GM19193 (cell line): ENCODE measurements around the gene CREBBP.

Source experiments
- POLR2A ChIP-seq: IDR thresholded peaks from 4 replicates; pipeline ENCODE4 v1.6.1; 2011; ENCODE audit not compliant: insufficient read depth, insufficient read length; ENCODE audit errors: extremely low read depth

The CREBBP gene

DNA sequence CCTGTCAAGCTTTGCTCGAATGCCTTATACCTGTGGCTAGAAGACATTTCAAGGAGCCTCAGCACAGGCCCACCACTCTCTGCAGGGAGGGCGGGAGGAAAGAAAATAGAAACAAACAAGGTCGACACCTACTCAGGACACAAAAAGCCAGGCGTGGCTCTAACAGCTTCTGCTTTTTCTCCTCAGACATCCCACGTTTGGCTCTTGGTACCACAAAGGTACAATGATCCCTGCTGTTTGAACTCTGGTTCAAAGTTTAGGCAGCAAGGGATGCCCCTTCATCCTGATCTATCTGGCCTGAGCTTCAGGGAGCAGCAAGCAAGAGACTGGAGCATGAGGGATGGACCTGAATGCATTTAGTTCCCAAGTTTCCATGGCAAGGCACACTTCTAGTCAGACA, 57.1 kb downstream of the CREBBP start:
- no peak for TF ChIP-seq POLR2A

DNA sequence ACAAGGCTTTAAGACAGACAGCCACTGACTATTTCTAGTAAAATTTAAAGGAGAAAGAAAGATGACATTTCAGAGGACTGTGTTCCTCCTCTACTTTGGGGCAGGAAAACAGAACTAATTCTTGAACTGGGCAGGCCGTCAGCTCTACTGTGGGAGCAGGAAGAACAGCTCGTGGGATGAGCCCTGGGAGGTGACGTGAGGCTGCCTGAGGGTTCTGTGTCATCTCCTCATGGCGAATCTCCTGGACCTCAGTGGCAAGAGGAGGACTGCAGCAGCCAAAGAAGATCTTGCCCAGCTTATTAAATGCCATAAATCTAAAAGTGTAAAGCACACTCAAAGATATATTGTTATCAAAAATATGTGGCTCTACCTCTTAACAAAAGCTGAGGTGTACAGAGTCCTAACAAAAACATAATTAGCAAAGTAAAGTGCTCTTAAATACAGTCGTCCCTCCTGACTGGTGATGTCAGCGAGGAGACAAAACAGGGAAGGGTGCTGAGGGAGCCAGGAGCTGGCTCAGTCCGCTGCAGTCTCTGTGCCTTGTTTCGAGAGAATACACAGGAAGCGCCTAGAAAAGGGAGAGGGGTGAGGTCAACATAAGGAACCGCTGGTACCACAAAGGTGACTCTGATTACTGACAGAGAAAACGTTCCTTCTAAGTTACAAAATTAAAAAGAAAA, 58.0 kb downstream of the CREBBP start:
- TF ChIP-seq POLR2A = no peak

DNA sequence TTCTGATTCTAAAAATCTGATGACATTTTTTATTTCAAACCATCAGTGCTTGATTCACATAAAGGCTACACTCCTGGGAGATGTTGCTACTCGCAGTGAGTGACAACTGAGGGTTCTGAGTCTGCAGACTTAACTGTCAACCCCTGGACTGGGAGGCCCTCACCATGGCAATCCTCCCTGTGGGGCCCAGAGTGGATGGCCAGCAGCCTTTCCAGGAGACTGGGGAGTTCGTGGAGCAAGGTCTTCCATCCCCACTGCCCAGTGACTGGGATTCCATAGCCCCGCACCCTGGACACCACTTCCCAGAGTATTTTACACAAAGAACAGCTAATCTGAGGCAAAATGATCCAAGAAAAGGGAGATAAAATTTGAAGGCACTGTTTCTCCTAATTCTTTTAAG, 59.3 kb downstream of the CREBBP start:
- TF ChIP-seq POLR2A = no peak

DNA sequence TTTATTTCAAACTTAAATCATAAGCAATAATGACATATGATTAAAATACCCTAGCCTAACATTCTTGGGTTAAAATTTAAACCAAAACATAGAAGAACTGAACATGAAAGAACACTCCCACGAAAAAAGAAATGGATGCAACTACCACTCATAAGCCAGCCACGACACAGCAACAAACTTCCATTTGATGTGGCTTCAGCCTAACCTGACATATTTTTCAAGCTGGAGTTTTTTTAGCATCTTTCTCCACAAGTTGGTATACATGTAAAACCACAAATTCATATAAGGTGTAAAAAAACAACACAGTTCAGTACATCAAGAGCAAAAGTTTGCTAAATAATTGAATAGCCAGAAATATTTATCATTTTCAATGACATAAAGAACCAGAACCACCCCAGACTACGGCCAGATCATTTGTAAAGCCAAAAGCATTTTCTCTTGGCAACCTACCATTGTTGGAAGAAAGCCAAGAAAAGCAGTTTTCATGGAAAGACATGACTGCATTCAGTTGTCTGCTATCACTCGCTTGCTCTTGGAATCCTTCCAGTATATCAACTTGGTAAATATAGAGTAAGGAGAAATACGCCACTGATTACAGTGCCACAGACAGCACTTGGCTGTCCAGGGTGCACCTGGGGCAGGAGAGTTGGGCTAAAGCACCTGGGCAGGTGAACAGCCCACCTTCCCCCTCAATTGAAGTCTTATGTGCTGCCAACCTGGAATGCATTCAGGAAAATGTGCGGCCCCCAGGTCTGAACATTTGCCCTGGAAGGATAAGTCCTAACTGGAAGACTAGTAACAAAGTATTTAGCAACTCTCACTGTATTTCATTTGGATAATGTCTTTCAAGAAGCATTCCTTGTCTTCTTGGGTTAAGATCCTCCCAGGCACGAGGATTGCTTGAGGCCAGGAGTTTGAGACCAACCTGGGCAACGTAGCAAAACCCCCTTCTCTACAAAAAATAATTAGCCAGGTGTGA, 60.5 kb downstream of the CREBBP start:
- no peak for TF ChIP-seq POLR2A

DNA sequence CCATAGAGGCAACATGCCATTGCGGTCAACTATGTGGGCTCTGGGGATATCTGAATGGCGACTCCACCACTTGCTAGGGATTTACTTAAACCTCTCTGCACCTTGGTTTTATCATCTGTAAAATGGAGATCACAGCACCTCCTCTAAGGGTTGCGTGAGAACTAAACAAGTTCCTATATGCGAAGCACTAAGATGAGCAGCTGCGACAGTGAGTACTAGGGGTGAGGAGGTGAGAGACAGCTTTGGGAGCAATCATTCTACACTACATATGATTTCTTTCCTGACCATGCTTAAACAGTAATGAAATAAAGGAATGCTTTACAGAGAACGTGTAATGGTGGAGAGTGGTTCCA, 61.4 kb downstream of the CREBBP start:
- TF ChIP-seq POLR2A = no peak

DNA sequence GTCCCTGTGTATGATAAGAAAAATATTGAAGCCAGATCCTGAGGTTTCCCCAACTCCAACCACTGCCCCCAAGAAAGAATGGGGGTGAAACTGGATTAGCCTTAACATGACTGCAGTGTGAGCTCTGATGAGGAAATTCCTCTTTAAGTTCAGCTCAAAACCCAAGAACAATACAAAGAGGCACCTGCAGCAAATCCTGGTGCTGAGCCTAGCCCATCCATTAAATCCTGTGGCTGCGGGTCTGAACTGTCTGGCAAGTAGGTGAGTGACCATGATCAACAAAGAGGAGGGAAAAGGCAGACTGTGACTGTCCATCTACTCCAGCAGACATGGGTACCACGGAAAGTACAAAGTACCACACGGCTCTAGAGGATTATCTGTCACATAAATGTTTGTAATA, 64.2 kb downstream of the CREBBP start:
- TF ChIP-seq POLR2A = no peak

DNA sequence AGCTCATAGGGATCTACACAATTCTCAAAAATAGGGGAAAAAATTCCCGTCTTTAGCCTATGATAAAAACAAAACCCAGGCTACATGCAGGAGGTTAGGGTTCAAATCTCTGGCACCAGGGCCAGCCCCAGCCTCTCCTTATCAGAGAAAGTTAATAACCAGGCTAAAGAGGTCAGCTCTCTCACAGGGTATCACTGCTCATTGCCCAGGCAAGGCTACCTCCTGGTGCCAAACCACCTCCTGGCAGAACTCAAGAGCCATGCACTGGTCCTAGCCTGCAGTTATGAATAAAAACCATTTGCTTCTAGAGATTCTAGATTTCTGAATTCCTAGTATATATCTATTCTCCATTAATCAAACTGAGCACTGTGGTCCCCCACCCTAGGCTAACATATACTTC, 65.8 kb downstream of the CREBBP start:
- TF ChIP-seq POLR2A = no peak

DNA sequence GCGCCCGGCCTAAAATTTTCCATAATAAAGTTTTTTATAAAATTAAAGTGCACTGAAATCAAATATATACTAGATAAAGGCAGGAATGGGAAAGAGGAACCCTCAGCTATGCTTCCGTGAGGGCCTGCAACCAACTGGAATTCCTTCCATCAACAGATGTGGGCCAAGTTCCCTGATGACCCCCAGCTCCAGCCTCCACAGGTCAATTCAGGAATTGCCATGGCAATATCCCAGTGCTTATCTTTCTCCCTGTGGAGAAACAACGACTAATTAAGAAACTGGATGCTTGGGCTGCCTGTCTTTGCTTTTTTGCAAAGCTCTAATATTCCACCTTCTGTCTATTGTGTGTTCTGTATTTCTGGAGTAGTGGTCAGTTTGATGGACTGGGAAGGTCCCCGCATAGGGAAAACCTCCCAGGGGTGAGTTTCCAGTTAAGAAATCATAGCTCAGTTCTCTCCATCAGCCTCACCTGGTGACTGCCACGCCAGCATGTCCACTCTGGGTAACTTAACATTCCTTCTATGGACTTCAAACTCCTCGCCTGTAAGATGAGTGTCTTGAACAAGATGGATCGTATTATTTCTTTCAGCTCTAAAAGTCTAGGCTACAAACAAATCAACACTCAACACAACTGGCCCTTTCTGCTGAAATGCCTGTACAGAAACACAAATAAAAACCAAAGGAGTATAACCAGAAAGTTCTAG, 67.9 kb downstream of the CREBBP start:
- TF ChIP-seq POLR2A = no peak

DNA sequence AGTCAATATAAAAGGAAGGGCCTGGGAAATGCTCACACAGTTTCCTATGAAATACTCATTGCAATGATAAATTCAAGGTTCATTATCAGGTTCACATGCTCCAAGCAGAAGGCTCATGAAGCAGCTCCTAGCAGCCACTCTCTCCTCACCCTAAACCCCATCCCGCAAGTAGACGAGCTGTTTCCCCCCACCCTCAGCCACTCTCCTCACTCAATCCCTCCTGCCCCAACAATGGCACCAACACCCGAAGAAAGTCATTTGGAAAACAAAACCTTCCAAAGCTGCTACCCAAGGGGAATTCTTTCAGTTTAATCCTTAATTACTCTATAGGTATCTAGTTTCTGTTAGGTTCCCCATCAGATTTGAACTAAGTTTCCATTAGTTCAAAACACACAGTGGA, 69.7 kb downstream of the CREBBP start:
- TF ChIP-seq POLR2A = no peak

DNA sequence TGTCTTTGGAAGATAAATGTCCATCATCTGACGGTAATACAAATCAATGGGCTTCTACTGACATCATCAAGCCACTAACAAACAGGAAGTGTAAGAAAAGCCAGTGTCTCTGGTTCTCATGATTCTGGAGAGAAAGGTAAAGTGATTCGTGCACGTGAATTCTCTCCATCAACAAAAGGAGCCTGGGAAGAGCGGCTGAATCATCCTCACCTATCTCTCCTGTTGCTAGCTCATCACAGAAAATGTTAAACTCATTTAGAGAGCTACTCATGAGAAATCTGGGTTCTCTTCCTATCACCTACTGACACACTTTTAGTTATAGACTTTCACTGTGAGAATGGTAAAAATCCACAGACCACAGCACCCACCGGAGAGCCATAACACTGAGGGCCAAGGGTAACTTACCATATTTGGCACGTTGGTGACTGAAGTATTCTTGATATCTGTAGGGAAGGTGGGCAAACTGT, 70.3 kb downstream of the CREBBP start:
- TF ChIP-seq POLR2A = no peak

DNA sequence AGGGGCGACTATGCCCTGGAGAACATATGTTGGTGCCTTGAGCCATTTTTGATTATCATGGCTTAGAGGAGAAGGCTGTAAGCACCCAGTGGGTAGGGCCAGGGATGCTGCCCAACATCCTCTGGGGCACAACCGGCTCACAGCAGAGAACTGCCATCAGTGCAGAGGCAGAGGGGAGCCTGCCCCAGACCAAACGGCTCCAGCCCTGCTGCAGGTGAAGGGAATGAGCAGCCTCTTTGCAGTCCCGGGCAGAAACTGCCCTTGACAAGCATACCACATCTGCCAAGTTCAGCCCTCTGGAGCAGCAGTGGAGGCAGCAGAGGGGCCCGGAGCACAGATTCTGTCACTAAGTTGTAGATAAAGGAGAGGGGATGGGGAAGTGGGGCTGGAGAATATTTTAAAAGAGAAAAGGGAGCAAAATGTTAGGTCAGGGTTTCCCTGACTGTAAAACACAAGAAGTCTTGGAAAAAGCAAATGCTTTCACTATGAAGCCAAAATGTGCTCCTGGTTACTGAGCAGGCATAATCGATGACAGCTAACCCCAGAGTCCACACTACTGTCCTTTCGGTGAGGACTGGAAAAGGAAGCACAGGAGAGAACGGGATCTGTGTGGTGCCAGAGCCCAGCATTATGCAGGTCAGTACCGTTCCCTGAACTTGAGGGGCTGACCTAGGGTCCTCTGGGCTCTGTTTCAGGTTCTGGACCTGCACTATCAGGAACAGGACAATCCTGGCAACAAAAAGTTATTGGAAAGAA, 72.0 kb downstream of the CREBBP start:
- no peak for TF ChIP-seq POLR2A

DNA sequence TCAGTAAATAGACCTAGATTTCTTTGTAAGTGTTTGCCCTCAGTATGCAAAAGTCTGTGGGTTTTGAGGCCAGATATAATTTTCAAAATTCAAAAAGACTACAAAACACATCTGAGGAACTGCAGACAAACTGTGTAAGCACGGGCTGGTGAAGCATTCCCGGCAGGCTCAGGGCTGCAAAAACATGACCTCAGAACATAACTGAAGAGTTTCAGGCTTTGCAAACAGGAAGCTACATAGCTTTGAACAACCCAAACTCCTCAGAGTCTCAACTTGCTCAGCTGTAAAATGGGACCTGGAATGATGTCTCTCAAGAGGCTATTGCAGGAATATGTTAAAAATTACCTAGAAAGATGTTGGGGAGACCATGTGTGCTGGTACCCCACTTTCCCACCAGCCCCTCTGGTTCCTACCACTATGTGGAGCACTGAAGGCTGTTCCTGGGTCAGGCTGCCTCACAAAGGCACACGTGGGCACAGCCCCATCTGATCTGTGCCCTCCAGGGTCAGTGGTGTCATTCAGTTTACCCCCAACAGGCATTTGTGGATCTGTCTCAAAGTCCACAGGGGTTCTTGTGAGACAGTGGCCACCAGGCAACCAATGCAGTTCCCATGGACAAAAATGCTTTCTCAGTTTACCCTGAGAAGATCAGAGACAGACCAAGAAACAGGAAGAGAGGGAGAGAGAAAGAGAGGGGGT, 72.9 kb downstream of the CREBBP start:
- TF ChIP-seq POLR2A = no peak

DNA sequence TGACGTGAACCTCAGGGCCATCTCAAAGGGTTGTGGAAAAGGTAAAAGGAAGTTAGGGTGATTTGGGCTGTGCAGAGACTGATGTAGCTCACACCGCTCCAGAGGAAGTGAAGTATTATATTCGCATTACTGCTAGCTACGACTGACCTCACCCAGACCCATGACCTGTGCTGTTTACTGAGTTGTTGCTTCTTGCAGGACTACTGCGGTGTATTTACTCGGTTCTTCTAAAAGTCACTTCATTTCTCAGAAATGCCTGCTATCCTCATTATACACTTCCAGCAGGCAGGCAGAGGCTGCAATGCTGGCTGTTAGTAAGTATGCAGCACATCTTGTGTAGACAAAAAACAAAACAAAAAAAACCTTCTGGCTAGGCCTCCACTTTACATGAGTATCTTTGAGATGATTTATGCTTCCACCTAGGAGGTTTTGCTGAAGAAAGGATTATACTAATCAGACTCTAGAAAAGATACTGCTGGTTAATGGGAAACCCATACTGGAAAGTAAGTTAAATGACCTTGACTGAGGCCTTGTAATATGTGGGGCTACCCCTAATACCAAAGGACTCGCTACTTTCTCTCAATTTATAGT, 76.0 kb downstream of the CREBBP start:
- no peak for TF ChIP-seq POLR2A
